NCI-H146 treated with DMSO at 0.1 percent for 48 hours (cell line): ENCODE measurements around the gene WNT11.
A peak's percentile ranks its signal among the peaks of the same experiment; 100 is the strongest.

Experiments
- DNase-seq: peaks from one replicate; lab custom pipeline; 2025; ENCODE audit not compliant: unreplicated experiment; lab: John Stamatoyannopoulos, UW

Gene WNT11

GRCh38 chr11:76176463-76176862, 29.8 kb downstream of the WNT11 start:
- DNase-seq: no peak

- DNase-seq: no peak
Measured at GRCh38 chr11:76175783-76176182, 30.5 kb downstream of the WNT11 start.

- DNase-seq: no peak
Measured at GRCh38 chr11:76174330-76174729, 32.0 kb downstream of the WNT11 start.

GRCh38 chr11:76173663-76174062, 32.6 kb downstream of the WNT11 start:
- DNase-seq: no peak

GRCh38 chr11:76172583-76172982, 33.7 kb downstream of the WNT11 start:
- DNase-seq: no peak

GRCh38 chr11:76170468-76170867, 35.8 kb downstream of the WNT11 start:
- no peak for DNase-seq

GRCh38 chr11:76169473-76169896, 36.8 kb downstream of the WNT11 start:
- DNase-seq: no peak

- DNase-seq: no peak
Measured at GRCh38 chr11:76167590-76167989, 38.7 kb downstream of the WNT11 start.

- DNase-seq: no peak
Measured at GRCh38 chr11:76166314-76166713, 40.0 kb downstream of the WNT11 start.

GRCh38 chr11:76164861-76165751, 41.2 kb downstream of the WNT11 start:
- DNase-seq: no peak

GRCh38 chr11:76164081-76164480, 42.2 kb downstream of the WNT11 start:
- DNase-seq: no peak

GRCh38 chr11:76163289-76163880, 42.9 kb downstream of the WNT11 start:
- DNase-seq: no peak

- DNase-seq: no peak
Measured at GRCh38 chr11:76162336-76163288, 43.7 kb downstream of the WNT11 start.

- no peak for DNase-seq
Measured at GRCh38 chr11:76161261-76161961, 44.9 kb downstream of the WNT11 start.

- DNase-seq: no peak
Measured at GRCh38 chr11:76160856-76161255, 45.4 kb downstream of the WNT11 start.

- DNase-seq: peak; percentile 79
Measured at GRCh38 chr11:76159983-76160661, 46.2 kb downstream of the WNT11 start.

GRCh38 chr11:76159303-76159937, 46.9 kb downstream of the WNT11 start:
- DNase-seq: no peak

- DNase-seq: no peak
Measured at GRCh38 chr11:76158394-76159302, 47.7 kb downstream of the WNT11 start.

GRCh38 chr11:76157891-76158290, 48.4 kb downstream of the WNT11 start:
- no peak for DNase-seq
